Measurements from ENCODE around the gene EFNB2. TPM values are rescaled to one million over a fixed set of nuclear protein-coding genes. Genes with fewer than 3 reads are reported as not detected.

Gene EFNB2
- total and polyA plus RNA-seq, 2 donors (not counting 3 experiments of a cell fraction or from before 2014, with no cell fraction given): 50.4 to 69.5 TPM

DNA sequence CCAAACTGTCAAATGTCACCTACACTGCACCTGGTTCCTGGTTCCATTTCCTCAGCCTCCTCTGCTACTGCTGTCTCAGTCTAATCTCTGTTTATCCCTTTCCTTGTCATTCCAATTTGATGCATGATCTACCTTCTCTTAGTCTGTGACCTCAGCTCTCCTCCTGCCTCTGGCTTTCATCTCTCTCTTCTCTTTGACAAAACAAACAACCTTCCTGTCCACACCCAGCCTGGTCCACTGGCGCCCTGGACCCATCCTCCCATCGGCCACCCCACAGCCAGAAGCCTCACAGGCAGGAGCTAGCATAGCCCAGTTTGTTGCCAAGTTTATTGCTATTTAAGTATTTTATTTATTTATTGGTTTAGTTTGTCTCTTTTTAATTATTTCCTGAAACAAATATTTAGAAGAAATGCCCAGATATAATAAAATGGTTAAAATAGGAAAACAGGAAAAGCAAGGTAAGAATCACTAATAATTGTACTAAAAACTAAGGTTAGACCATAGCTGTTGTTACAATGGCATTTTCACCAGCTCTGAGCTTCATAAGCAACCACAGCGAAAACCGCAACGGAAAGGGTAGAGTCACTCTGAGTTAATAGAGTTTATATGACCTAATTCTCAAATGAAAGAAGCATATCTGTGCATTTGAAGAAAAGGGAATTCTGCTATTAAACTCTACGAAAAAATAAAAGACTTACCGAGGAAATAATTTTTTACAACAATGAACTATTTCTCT is 68.6 kb downstream of the EFNB2 start:
- no peaks in the 10 kb centered on the region for H3K9me1 ChIP-seq (replicated peaks; ENCODE audit: control insufficient read depth, extremely low read depth, insufficient read depth, low read length)
- ChIA-PET POLR2A (no interaction called here), CTCF (interaction anchor here (1.2 to 1.8 kb wide), 2 partner anchors 11 to 21 kb away, joined by 4 to 5 read pairs; no protein-coding TSS in a partner anchor)
- H3K4me2 ChIP-seq (ENCODE audit: insufficient read depth, low read length): no peak overlapping the region
- FAIRE-seq (no peak), DNase-seq (ENCODE audit: low read depth, low spot score) (no peak)
- no peak overlapping the region for H3K4me3 ChIP-seq (replicated peaks in 1 of 3; ENCODE audit: insufficient read depth in 1 of 3, low read depth in 1 of 3, low read length in 3 of 3)
- no peaks in the 10 kb centered on the region for H4K20me1 ChIP-seq (replicated peaks; ENCODE audit: control insufficient read depth, extremely low read depth, insufficient read depth, low read length)
- no TSS peak for BruUV-seq (replicated peaks)
- dilution Hi-C loops (cut with MboI; ENCODE audit: extremely low pct_ligation_motif_present, low sequenced_read_pairs): no loop called here
- no peaks in the 10 kb centered on the region for H3K9me3 ChIP-seq (replicated peaks; ENCODE audit: control insufficient read depth, insufficient read depth, low read length)
- intact Hi-C loops (cut with micrococcal nuclease): no loop called here
- no peak overlapping the region for H2AFZ ChIP-seq (ENCODE audit: low read depth, low read length)
- no peak overlapping the region for H3K27ac ChIP-seq (ENCODE audit: insufficient read depth, low read depth, low read length)
- TF ChIP-seq, protein P1, sequence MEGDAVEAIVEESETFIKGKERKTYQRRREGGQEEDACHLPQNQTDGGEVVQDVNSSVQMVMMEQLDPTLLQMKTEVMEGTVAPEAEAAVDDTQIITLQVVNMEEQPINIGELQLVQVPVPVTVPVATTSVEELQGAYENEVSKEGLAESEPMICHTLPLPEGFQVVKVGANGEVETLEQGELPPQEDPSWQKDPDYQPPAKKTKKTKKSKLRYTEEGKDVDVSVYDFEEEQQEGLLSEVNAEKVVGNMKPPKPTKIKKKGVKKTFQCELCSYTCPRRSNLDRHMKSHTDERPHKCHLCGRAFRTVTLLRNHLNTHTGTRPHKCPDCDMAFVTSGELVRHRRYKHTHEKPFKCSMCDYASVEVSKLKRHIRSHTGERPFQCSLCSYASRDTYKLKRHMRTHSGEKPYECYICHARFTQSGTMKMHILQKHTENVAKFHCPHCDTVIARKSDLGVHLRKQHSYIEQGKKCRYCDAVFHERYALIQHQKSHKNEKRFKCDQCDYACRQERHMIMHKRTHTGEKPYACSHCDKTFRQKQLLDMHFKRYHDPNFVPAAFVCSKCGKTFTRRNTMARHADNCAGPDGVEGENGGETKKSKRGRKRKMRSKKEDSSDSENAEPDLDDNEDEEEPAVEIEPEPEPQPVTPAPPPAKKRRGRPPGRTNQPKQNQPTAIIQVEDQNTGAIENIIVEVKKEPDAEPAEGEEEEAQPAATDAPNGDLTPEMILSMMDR (IDR thresholded peaks at IDR 0.05; ENCODE audit: extremely low read depth in 1 of 2, insufficient read depth in 1 of 2, low read depth in 1 of 2, low read length in 2 of 2): no peak
- TF ChIP-seq EZH2 (IDR thresholded peaks at IDR 0.05; ENCODE audit: borderline replicate concordance, low read depth, low read length, severe bottlenecking) (no peak), GATA2 (IDR thresholded peaks at IDR 0.05; ENCODE audit: insufficient read depth, insufficient read length, low read depth, low read length) (no peak), FOS (IDR thresholded peaks at IDR 0.05; ENCODE audit: borderline replicate concordance, insufficient read depth, low read length) (no peak), MYC (IDR thresholded peaks at IDR 0.05; ENCODE audit: low read depth, low read length) (no peak), JUN (IDR thresholded peaks at IDR 0.05; ENCODE audit: borderline replicate concordance, insufficient read depth, insufficient read length, low read depth) (no peak), POLR2AphosphoS5 (IDR thresholded peaks at IDR 0.05; ENCODE audit: insufficient read depth, low read depth, low read length) (no peak), POLR2A (IDR thresholded peaks at IDR 0.05; ENCODE audit: low read depth, low read length) (no peak)
- TF ChIP-seq, protein P2, sequence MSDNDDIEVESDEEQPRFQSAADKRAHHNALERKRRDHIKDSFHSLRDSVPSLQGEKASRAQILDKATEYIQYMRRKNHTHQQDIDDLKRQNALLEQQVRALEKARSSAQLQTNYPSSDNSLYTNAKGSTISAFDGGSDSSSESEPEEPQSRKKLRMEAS (IDR thresholded peaks at IDR 0.05; ENCODE audit: insufficient read depth, insufficient read length): no peak
- H3K27me3 ChIP-seq (ENCODE audit: control insufficient read depth in 2 of 2, insufficient read depth in 2 of 2, low read length in 2 of 2): peaks cover 2 to 9% of the 10 kb centered on the region in 2 experiments
- H3K36me3 ChIP-seq (ENCODE audit: control insufficient read depth in 2 of 2, extremely low read depth in 1 of 2, insufficient read depth in 2 of 2, low read length in 2 of 2): no peaks in the 10 kb centered on the region
- H3K79me2 ChIP-seq (ENCODE audit: control insufficient read depth, insufficient read depth, low read length): no peaks in the 10 kb centered on the region
- H3K4me1 ChIP-seq (ENCODE audit: control insufficient read depth, extremely low read depth, insufficient read depth, low read length): peaks cover 1% of the 10 kb centered on the region
- H3K9ac ChIP-seq (replicated peaks; ENCODE audit: extremely low read depth, insufficient read depth, low read length): no peak overlapping the region
